Ovary (tissue), 3 donors: Measurements from ENCODE around the gene FUT7.

ENCODE experiments used
- CTCF ChIP-seq, 3 donors: fragments of 450-650 bp in 2 of 3; fragments of 200-600 bp in 1 of 3; IDR thresholded peaks; one replicate each; pipeline versions ENCODE4 v1.5.1 to v1.8.0; 2016 to 2022; ENCODE audit warnings: antibody characterized with exemption in 3 of 3, mild to moderate bottlenecking in 1 of 3
- POLR2A ChIP-seq: fragments of 450-650 bp; IDR thresholded peaks from one replicate; pipeline ENCODE4 v1.6.1; 2017; ENCODE audit warnings: antibody characterized with exemption, mild to moderate bottlenecking, moderate library complexity
- donor health status: DM: no; HTN: no; CAD: no.

GRCh38 chr9:136990242-136990911, 41.5 kb downstream of the FUT7 start:
- no peak for TF ChIP-seq CTCF (IDR thresholded peaks at IDR 0.05)
- TF ChIP-seq POLR2A: no peak
